Mesendoderm (in vitro differentiated cells): Measurements from ENCODE around the gene GABPA.

Source experiments
- DNase-seq: peaks from one replicate; pipeline ENCODE4 v3.0.0; 2013
- H2AK5ac ChIP-seq: 2 replicates; pipeline ENCODE4 v1.6.1; 2013; ENCODE audit warnings: low read length, inconsistent platforms
- H2BK120ac ChIP-seq: 2 replicates; pipeline ENCODE4 v1.6.1; 2013; ENCODE audit warnings: low read depth, mild to moderate bottlenecking, low read length, moderate library complexity, mixed read lengths
- H2BK15ac ChIP-seq: replicated peaks from 2 replicates; pipeline ENCODE4 v1.6.1; 2013; ENCODE audit warnings: low read depth, mild to moderate bottlenecking, moderate library complexity
- H2BK5ac ChIP-seq: 2 replicates; pipeline ENCODE4 v1.6.1; 2013; ENCODE audit warnings: low read length, inconsistent platforms
- H3K18ac ChIP-seq: 2 replicates; pipeline ENCODE4 v1.6.1; 2013; ENCODE audit warnings: mild to moderate bottlenecking, low read length, mixed read lengths
- H3K23ac ChIP-seq: one replicate; pipeline ENCODE4 v1.6.1; 2013; ENCODE audit warnings: low read length
- H3K27ac ChIP-seq: 2 replicates; pipeline ENCODE4 v1.5.1; 2013; ENCODE audit warnings: low read depth, mild to moderate bottlenecking, inconsistent platforms, low read length, moderate library complexity
- H3K27me3 ChIP-seq: 2 replicates; pipeline ENCODE4 v1.6.1; 2013; ENCODE audit warnings: low read length, control low read depth, mild to moderate bottlenecking, inconsistent platforms; ENCODE audit not compliant: insufficient read depth, poor library complexity
- H3K36me3 ChIP-seq: 2 replicates; pipeline ENCODE4 v1.6.1; 2013; ENCODE audit warnings: low read length, inconsistent platforms; ENCODE audit not compliant: control insufficient read depth, insufficient read depth
- H3K4ac ChIP-seq: one replicate; pipeline ENCODE4 v1.6.1; 2013; ENCODE audit warnings: low read depth, mild to moderate bottlenecking, low read length, moderate library complexity
- H3K4me1 ChIP-seq: 2 replicates; pipeline ENCODE4 v1.6.1; 2013; ENCODE audit warnings: low read depth, low read length, inconsistent platforms; ENCODE audit not compliant: control insufficient read depth
- H3K4me2 ChIP-seq: 2 replicates; pipeline ENCODE4 v1.6.1; 2013; ENCODE audit warnings: low read length
- H3K4me3 ChIP-seq: 2 replicates; pipeline ENCODE4 v1.5.1; 2013; ENCODE audit warnings: mild to moderate bottlenecking, low read length
- H3K56ac ChIP-seq: one replicate; pipeline ENCODE4 v1.6.1; 2013; ENCODE audit warnings: low read length
- H3K79me1 ChIP-seq: 2 replicates; pipeline ENCODE4 v1.6.1; 2013; ENCODE audit warnings: low read length, inconsistent platforms
- H3K79me2 ChIP-seq: 2 replicates; pipeline ENCODE4 v1.6.1; 2013; ENCODE audit warnings: mild to moderate bottlenecking, low read length; ENCODE audit not compliant: control insufficient read depth, insufficient read depth
- H3K9ac ChIP-seq: 2 replicates; pipeline ENCODE4 v1.6.1; 2013; ENCODE audit warnings: low read length, inconsistent platforms
- H4K5ac ChIP-seq: one replicate; pipeline ENCODE4 v1.6.1; 2013; ENCODE audit warnings: low read length
- H4K8ac ChIP-seq: one replicate; pipeline ENCODE4 v1.6.1; 2013; ENCODE audit warnings: low read depth, mild to moderate bottlenecking, control low read depth, low read length, moderate library complexity
- WGBS: extraction: QIAGEN DNeasy Blood & Tissue Kit; methylation state at CpG from one replicate; pipeline ENCODE4 v1.1.7; 2013; ENCODE audit warnings: low lambda C conversion rate, missing lambda C conversion rate; ENCODE audit not compliant: insufficient coverage; ENCODE audit errors: extremely low coverage; 5-methylcytosine and 5-hydroxymethylcytosine counted together

Gene GABPA

GRCh38 chr21:25760061-25760460 lies 25.3 kb downstream of the GABPA start:
- no CpG with 5 or more reads among the region's 3 CpGs for WGBS
- DNase-seq = no peak
- H3K79me1 ChIP-seq = peaks cover 3% of the 10 kb centered on the region

DNA sequence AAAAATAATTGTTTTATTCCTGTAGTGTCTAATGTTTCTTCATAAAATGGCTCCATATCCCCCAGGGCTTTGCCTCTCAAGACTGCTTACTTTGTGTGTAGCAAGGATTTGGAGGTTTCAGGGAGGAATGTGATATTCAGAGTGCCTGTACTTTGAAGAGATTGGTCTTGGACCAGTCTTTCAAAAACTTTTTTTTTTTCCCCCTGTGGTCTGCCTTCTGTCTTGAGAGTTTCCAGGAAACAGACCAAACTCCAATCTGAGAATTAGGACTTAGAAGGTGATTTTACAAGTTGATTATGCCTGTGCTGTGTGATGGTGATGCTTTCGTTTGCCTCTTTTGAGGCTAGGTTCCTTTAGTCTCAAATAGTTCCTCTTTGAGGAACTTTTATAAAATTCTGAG lies 25.9 kb downstream of the GABPA start:
- Histone ChIP-seq H2BK15ac (no peak overlapping the region), H3K18ac (no peak overlapping the region)

More at GRCh38 chr21:25760061-25760460, 25.3 kb downstream of the GABPA start:
- no peak overlapping the region for H3K23ac ChIP-seq
- H3K56ac ChIP-seq = no peak overlapping the region
- H3K27ac ChIP-seq = no peak overlapping the region
- H3K36me3 ChIP-seq = no peaks in the 10 kb centered on the region
- no peak overlapping the region for H3K9ac ChIP-seq
- H3K27me3 ChIP-seq = no peaks in the 10 kb centered on the region
- H2BK15ac ChIP-seq = no peak overlapping the region
- H4K5ac ChIP-seq = no peak overlapping the region
- H3K4me1 ChIP-seq = no peaks in the 10 kb centered on the region
- H3K4me3 ChIP-seq = no peak overlapping the region
- H4K8ac ChIP-seq = no peak overlapping the region
- H3K79me2 ChIP-seq = no peaks in the 10 kb centered on the region
- no peak overlapping the region for H2BK120ac ChIP-seq
- no peak overlapping the region for H2BK5ac ChIP-seq
- H3K4me2 ChIP-seq = no peak overlapping the region
- H3K18ac ChIP-seq = no peak overlapping the region
- no peak overlapping the region for H2AK5ac ChIP-seq
- H3K4ac ChIP-seq = no peak overlapping the region

DNA sequence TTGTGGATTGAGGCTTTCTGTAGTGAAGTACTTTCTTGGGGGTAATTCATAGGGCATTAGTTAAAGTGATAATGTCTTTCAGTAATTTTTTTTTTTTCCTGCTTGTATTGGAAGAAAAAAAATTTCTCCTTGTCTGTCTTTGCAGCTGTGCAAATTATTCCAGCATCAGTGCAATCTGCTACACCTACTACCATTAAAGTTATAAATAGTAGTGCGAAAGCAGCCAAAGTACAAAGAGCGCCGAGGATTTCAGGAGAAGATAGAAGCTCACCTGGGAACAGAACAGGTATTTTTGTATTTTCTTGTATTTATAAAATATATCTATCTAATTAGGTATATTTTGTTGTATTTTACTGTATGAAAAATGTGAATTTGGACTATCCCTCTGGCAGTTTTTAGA lies 29.3 kb downstream of the GABPA start:
- no peak overlapping the region for H3K4ac ChIP-seq
- no CpG with 5 or more reads among the region's 3 CpGs for WGBS
- H3K9ac ChIP-seq = no peak overlapping the region
- no peaks in the 10 kb centered on the region for H3K79me1 ChIP-seq
- no peaks in the 10 kb centered on the region for H3K79me2 ChIP-seq
- no peak overlapping the region for H3K23ac ChIP-seq
- no peaks in the 10 kb centered on the region for H3K36me3 ChIP-seq
- no peak overlapping the region for H3K27ac ChIP-seq
- no peak overlapping the region for H2AK5ac ChIP-seq
- no peak overlapping the region for H4K5ac ChIP-seq
- no peak for DNase-seq
- no peak overlapping the region for H3K56ac ChIP-seq
- H4K8ac ChIP-seq = no peak overlapping the region
- H3K4me3 ChIP-seq = no peak overlapping the region
- H2BK120ac ChIP-seq = no peak overlapping the region
- H3K4me2 ChIP-seq = no peak overlapping the region
- H3K27me3 ChIP-seq = no peaks in the 10 kb centered on the region
- no peak overlapping the region for H2BK5ac ChIP-seq
- no peak overlapping the region for H2BK15ac ChIP-seq
- H3K4me1 ChIP-seq = no peaks in the 10 kb centered on the region
- no peak overlapping the region for H3K18ac ChIP-seq

More for the DNA sequence above, 25.9 kb downstream of the GABPA start:
- Histone ChIP-seq H3K27me3 (no peaks in the 10 kb centered on the region), H3K4me3 (no peak overlapping the region), H4K5ac (no peak overlapping the region), H3K36me3 (no peaks in the 10 kb centered on the region), H3K27ac (no peak overlapping the region), H3K79me2 (no peaks in the 10 kb centered on the region), H3K9ac (no peak overlapping the region), H2BK5ac (no peak overlapping the region), H3K4me1 (no peaks in the 10 kb centered on the region), H2BK120ac (no peak overlapping the region), H2AK5ac (no peak overlapping the region), H3K4me2 (no peak overlapping the region), H4K8ac (no peak overlapping the region), H3K79me1 (peaks cover 3% of the 10 kb centered on the region), H3K23ac (no peak overlapping the region), H3K56ac (no peak overlapping the region), H3K4ac (no peak overlapping the region)
- no CpG with 5 or more reads among the region's 1 CpG for WGBS
- DNase-seq = no peak

- H3K36me3 ChIP-seq = no peaks in the 10 kb centered on the region
- H4K8ac ChIP-seq = no peak overlapping the region
- no peak overlapping the region for H2BK15ac ChIP-seq
- no peak overlapping the region for H3K4me3 ChIP-seq
- no peak overlapping the region for H3K56ac ChIP-seq
- no peak overlapping the region for H3K27ac ChIP-seq
- H2BK5ac ChIP-seq = no peak overlapping the region
- DNase-seq = no peak
- H3K27me3 ChIP-seq = no peaks in the 10 kb centered on the region
- H2AK5ac ChIP-seq = no peak overlapping the region
- H3K4ac ChIP-seq = no peak overlapping the region
- H3K18ac ChIP-seq = no peak overlapping the region
- H3K79me1 ChIP-seq = no peaks in the 10 kb centered on the region
- no peak overlapping the region for H2BK120ac ChIP-seq
- WGBS = no CpG with 5 or more reads among the region's 3 CpGs
- no peak overlapping the region for H4K5ac ChIP-seq
- H3K23ac ChIP-seq = no peak overlapping the region
- H3K4me1 ChIP-seq = no peaks in the 10 kb centered on the region
- no peak overlapping the region for H3K4me2 ChIP-seq
- H3K79me2 ChIP-seq = no peaks in the 10 kb centered on the region
- no peak overlapping the region for H3K9ac ChIP-seq
Measured at GRCh38 chr21:25767921-25768320, 33.1 kb downstream of the GABPA start.

DNA sequence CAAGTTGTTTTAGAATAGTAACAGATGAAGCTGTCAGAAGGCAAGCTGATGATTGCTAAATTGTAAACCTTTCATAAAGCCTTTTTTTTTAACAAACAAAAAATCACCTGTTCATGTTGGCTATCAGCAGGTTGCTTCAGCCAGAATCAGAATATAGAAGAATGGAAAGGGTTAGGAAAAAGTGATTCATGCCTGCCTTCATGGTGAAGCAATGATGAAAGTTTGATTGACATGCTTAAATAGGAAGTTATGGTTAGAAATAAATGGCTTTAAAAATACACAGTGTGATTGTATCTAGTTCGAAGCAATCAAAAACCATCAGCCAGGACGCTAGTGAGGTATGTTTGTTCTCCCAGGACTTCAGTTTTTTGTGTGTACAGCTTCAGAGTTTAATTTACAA lies 37.9 kb downstream of the GABPA start:
- Histone ChIP-seq H3K18ac (no peak overlapping the region), H3K4ac (no peak overlapping the region), H3K4me2 (no peak overlapping the region), H3K27ac (no peak overlapping the region), H2BK15ac (no peak overlapping the region), H3K4me1 (no peaks in the 10 kb centered on the region), H3K23ac (no peak overlapping the region), H3K79me1 (no peaks in the 10 kb centered on the region), H3K4me3 (no peak overlapping the region), H3K56ac (no peak overlapping the region), H4K5ac (no peak overlapping the region), H3K79me2 (no peaks in the 10 kb centered on the region), H3K9ac (no peak overlapping the region), H3K36me3 (no peaks in the 10 kb centered on the region), H2AK5ac (no peak overlapping the region), H2BK5ac (no peak overlapping the region), H2BK120ac (no peak overlapping the region), H3K27me3 (no peaks in the 10 kb centered on the region), H4K8ac (no peak overlapping the region)
- no peak for DNase-seq
- WGBS = no CpG with 5 or more reads among the region's 2 CpGs

GRCh38 chr21:25776440-25776839 lies 41.7 kb downstream of the GABPA start:
- H2BK15ac ChIP-seq = no peak overlapping the region
- no peak overlapping the region for H2AK5ac ChIP-seq
- no peak overlapping the region for H3K27ac ChIP-seq
- H4K5ac ChIP-seq = no peak overlapping the region
- H3K9ac ChIP-seq = no peak overlapping the region
- no peak for DNase-seq
- no peak overlapping the region for H3K4me2 ChIP-seq
- no peaks in the 10 kb centered on the region for H3K36me3 ChIP-seq
- H3K23ac ChIP-seq = no peak overlapping the region
- H3K27me3 ChIP-seq = no peaks in the 10 kb centered on the region
- no peaks in the 10 kb centered on the region for H3K79me1 ChIP-seq
- H3K18ac ChIP-seq = no peak overlapping the region
- no peak overlapping the region for H4K8ac ChIP-seq
- WGBS = no CpG with 5 or more reads among the region's 4 CpGs
- H3K79me2 ChIP-seq = no peaks in the 10 kb centered on the region
- no peak overlapping the region for H3K4me3 ChIP-seq
- no peak overlapping the region for H3K4ac ChIP-seq
- no peaks in the 10 kb centered on the region for H3K4me1 ChIP-seq
- H3K56ac ChIP-seq = no peak overlapping the region
- no peak overlapping the region for H2BK5ac ChIP-seq
- H2BK120ac ChIP-seq = no peak overlapping the region
